ENCODE results near the gene EEF1G. TPM values are rescaled to one million over a fixed set of nuclear protein-coding genes. Genes with fewer than 3 reads are reported as not detected.

Gene EEF1G
- total and polyA plus RNA-seq, 2 of the 13 experiments (the other 11 are each of a cell fraction or from before 2014, with no cell fraction given) = 1,787 to 2,144 TPM

DNA sequence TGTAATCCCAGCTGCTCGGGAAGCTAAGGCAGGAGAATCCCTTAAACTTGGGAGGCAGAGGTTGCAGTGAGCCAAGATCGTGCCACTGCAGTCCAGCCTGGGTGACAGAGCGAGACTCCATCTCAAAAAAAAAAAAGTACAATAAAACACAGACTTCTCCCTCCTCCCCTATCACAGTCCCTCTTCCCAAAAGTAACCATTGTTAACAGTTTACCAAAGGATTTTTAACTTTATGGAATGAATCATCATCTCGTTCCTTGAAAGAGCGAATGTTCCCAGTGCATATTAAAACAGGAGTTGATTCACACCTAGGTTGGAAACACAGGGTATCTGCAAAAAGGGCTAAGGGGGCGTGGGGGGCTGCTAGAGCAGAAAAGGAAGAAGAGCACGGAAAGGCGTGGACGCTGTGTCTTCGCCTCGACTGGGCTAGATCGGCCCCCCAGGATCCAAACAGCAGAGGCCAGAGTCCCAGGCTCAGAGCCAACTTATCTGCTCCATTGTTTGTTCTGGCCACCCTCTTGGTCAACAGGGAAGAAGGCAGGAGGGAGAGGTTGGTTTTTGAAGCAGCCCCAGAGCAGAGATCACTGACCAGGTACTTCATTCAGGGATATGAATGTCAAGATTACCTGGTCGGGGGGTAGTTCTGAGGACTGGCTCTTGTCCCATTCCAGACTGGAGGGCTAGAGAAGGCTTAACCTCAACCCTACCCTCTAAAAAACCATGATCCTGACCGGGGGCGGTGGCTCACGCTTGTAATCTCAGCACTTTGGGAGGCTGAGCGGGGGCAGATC, 25.0 kb downstream of the EEF1G start (continued):
- TF ChIP-seq, protein P1, sequence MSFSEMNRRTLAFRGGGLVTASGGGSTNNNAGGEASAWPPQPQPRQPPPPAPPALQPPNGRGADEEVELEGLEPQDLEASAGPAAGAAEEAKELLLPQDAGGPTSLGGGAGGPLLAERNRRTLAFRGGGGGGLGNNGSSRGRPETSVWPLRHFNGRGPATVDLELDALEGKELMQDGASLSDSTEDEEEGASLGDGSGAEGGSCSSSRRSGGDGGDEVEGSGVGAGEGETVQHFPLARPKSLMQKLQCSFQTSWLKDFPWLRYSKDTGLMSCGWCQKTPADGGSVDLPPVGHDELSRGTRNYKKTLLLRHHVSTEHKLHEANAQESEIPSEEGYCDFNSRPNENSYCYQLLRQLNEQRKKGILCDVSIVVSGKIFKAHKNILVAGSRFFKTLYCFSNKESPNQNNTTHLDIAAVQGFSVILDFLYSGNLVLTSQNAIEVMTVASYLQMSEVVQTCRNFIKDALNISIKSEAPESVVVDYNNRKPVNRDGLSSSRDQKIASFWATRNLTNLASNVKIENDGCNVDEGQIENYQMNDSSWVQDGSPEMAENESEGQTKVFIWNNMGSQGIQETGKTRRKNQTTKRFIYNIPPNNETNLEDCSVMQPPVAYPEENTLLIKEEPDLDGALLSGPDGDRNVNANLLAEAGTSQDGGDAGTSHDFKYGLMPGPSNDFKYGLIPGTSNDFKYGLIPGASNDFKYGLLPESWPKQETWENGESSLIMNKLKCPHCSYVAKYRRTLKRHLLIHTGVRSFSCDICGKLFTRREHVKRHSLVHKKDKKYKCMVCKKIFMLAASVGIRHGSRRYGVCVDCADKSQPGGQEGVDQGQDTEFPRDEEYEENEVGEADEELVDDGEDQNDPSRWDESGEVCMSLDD (CRISPR knock-in tag; IDR thresholded peaks at IDR 0.05; ENCODE audit: borderline replicate concordance) = no peak
- TF ChIP-seq ZNF430 (CRISPR knock-in tag; IDR thresholded peaks at IDR 0.05) (no peak), ZNF619 (CRISPR knock-in tag; IDR thresholded peaks at IDR 0.05) (no peak), RORA (CRISPR knock-in tag; IDR thresholded peaks at IDR 0.05) (no peak), ZNF460 (CRISPR knock-in tag; IDR thresholded peaks at IDR 0.05; ENCODE audit: borderline replicate concordance) (no peak), ZNF672 (CRISPR knock-in tag; IDR thresholded peaks at IDR 0.05) (no peak), ZNF230 (CRISPR knock-in tag; IDR thresholded peaks at IDR 0.05) (no peak), TOPORS (CRISPR knock-in tag; IDR thresholded peaks at IDR 0.05) (no peak), ZNF777 (CRISPR knock-in tag; IDR thresholded peaks at IDR 0.05) (no peak), TMF1 (CRISPR knock-in tag; IDR thresholded peaks at IDR 0.05; ENCODE audit: low read depth) (no peak), ZNF253 (CRISPR knock-in tag; IDR thresholded peaks at IDR 0.05; ENCODE audit: borderline replicate concordance) (no peak), ZC3H13 (CRISPR knock-in tag; IDR thresholded peaks at IDR 0.05) (no peak; the same call in 1 of the 2 replicates), YY1 (IDR thresholded peaks at IDR 0.05; ENCODE audit: insufficient read depth, insufficient replicate concordance, low read depth, low read length) (peak; percentile 11), KDM4B (CRISPR knock-in tag; IDR thresholded peaks at IDR 0.05) (no peak)
- TF ChIP-seq, protein P2, sequence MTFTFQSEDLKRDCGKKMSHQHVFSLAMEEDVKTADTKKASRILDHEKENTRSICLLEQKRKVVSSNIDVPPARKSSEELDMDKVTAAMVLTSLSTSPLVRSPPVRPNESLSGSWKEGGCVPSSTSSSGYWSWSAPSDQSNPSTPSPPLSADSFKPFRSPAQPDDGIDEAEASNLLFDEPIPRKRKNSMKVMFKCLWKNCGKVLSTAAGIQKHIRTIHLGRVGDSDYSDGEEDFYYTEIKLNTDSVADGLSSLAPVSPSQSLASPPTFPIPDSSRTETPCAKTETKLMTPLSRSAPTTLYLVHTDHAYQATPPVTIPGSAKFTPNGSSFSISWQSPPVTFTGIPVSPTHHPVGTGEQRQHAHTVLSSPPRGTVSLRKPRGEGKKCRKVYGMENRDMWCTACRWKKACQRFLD (CRISPR knock-in tag; IDR thresholded peaks at IDR 0.05; ENCODE audit: borderline replicate concordance) = no peak
- TF ChIP-seq, protein P3, sequence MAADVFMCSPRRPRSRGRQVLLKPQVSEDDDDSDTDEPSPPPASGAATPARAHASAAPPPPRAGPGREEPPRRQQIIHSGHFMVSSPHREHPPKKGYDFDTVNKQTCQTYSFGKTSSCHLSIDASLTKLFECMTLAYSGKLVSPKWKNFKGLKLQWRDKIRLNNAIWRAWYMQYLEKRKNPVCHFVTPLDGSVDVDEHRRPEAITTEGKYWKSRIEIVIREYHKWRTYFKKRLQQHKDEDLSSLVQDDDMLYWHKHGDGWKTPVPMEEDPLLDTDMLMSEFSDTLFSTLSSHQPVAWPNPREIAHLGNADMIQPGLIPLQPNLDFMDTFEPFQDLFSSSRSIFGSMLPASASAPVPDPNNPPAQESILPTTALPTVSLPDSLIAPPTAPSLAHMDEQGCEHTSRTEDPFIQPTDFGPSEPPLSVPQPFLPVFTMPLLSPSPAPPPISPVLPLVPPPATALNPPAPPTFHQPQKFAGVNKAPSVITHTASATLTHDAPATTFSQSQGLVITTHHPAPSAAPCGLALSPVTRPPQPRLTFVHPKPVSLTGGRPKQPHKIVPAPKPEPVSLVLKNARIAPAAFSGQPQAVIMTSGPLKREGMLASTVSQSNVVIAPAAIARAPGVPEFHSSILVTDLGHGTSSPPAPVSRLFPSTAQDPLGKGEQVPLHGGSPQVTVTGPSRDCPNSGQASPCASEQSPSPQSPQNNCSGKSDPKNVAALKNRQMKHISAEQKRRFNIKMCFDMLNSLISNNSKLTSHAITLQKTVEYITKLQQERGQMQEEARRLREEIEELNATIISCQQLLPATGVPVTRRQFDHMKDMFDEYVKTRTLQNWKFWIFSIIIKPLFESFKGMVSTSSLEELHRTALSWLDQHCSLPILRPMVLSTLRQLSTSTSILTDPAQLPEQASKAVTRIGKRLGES (CRISPR knock-in tag; IDR thresholded peaks at IDR 0.05; ENCODE audit: borderline replicate concordance) = no peak
- TF ChIP-seq, protein P4, sequence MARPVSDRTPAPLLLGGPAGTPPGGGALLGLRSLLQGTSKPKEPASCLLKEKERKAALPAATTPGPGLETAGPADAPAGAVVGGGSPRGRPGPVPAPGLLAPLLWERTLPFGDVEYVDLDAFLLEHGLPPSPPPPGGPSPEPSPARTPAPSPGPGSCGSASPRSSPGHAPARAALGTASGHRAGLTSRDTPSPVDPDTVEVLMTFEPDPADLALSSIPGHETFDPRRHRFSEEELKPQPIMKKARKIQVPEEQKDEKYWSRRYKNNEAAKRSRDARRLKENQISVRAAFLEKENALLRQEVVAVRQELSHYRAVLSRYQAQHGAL (CRISPR knock-in tag; IDR thresholded peaks at IDR 0.05; ENCODE audit: not compliant biosample characterization) = no peak
- TF ChIP-seq, protein P5, sequence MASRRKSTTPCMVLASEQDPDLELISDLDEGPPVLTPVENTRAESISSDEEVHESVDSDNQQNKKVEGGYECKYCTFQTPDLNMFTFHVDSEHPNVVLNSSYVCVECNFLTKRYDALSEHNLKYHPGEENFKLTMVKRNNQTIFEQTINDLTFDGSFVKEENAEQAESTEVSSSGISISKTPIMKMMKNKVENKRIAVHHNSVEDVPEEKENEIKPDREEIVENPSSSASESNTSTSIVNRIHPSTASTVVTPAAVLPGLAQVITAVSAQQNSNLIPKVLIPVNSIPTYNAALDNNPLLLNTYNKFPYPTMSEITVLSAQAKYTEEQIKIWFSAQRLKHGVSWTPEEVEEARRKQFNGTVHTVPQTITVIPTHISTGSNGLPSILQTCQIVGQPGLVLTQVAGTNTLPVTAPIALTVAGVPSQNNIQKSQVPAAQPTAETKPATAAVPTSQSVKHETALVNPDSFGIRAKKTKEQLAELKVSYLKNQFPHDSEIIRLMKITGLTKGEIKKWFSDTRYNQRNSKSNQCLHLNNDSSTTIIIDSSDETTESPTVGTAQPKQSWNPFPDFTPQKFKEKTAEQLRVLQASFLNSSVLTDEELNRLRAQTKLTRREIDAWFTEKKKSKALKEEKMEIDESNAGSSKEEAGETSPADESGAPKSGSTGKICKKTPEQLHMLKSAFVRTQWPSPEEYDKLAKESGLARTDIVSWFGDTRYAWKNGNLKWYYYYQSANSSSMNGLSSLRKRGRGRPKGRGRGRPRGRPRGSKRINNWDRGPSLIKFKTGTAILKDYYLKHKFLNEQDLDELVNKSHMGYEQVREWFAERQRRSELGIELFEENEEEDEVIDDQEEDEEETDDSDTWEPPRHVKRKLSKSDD (CRISPR knock-in tag; IDR thresholded peaks at IDR 0.05; ENCODE audit: low read depth) = peak; percentile 8; the same call in 1 of the 2 replicates

Data from HepG2 (cell line).